Activated naive CD4-positive, alpha-beta T cell treated with anti-CD3 and anti-CD28 coated beads, Interleukin-2, amount 50 U/mL, for 24 hours (primary cell): ENCODE data around the gene CBX1.
"Not testable (repeated sequence)": the region's sequence is repeated elsewhere in the genome, so short reads cannot be mapped to it uniquely, and the experiment has no call there.

Experiments
- H3K27ac Mint-ChIP-seq: one replicate; pipeline ENCODE4 v1.8.0; 2021; ENCODE audit warnings: mild to moderate bottlenecking, mixed read lengths
- H3K27me3 Mint-ChIP-seq: one replicate; pipeline ENCODE4 v1.8.0; 2021; ENCODE audit warnings: mixed read lengths
- H3K36me3 Mint-ChIP-seq: one replicate; pipeline ENCODE4 v1.8.0; 2021; ENCODE audit warnings: mixed read lengths
- H3K4me1 Mint-ChIP-seq: one replicate; pipeline ENCODE4 v1.8.0; 2021; ENCODE audit warnings: mixed read lengths
- H3K4me3 Mint-ChIP-seq: one replicate; pipeline ENCODE4 v1.8.0; 2021; ENCODE audit warnings: mild to moderate bottlenecking, mixed read lengths
- H3K9me3 Mint-ChIP-seq: one replicate; pipeline ENCODE4 v1.8.0; 2021; ENCODE audit warnings: mixed read lengths

CBX1 gene

GRCh38 chr17:48102798-48103715 lies 1.8 kb upstream of the CBX1 start:
- Mint-ChIP-seq H3K27me3 (no peaks in the 10 kb centered on the region), H3K4me1 (peaks cover 48% of the 10 kb centered on the region), H3K36me3 (no peaks in the 10 kb centered on the region), H3K4me3 (peak overlapping the region; percentile 36), H3K9me3 (no peaks in the 10 kb centered on the region), H3K27ac (peak overlapping the region; percentile 12)

- peak overlapping the region; percentile 76 for H3K4me3 Mint-ChIP-seq
- H3K27ac Mint-ChIP-seq: peak overlapping the region; percentile 70
- H3K4me1 Mint-ChIP-seq: peaks cover 43% of the 10 kb centered on the region
- H3K9me3 Mint-ChIP-seq: no peaks in the 10 kb centered on the region
- H3K36me3 Mint-ChIP-seq: no peaks in the 10 kb centered on the region
- no peaks in the 10 kb centered on the region for H3K27me3 Mint-ChIP-seq
These were observed 919 bp upstream of the CBX1 start for GRCh38 chr17:48102043-48102750.

GRCh38 chr17:48100591-48101011 lies 677 bp downstream of the CBX1 start:
- Mint-ChIP-seq H3K9me3 (no peaks in the 10 kb centered on the region), H3K36me3 (no peaks in the 10 kb centered on the region), H3K27me3 (no peaks in the 10 kb centered on the region), H3K27ac (peak overlapping the region; percentile 79), H3K4me3 (peak overlapping the region; percentile 94), H3K4me1 (peaks cover 37% of the 10 kb centered on the region)

- Mint-ChIP-seq H3K4me3 (peak overlapping the region; percentile 94), H3K27me3 (no peaks in the 10 kb centered on the region), H3K4me1 (peaks cover 37% of the 10 kb centered on the region), H3K9me3 (no peaks in the 10 kb centered on the region), H3K27ac (no peak overlapping the region), H3K36me3 (no peaks in the 10 kb centered on the region)
These were observed 1.1 kb downstream of the CBX1 start for GRCh38 chr17:48100160-48100559.

GRCh38 chr17:48095611-48096010 lies 5.7 kb downstream of the CBX1 start:
- Mint-ChIP-seq H3K4me1 (peaks cover 7% of the 10 kb centered on the region), H3K4me3 (no peak overlapping the region), H3K36me3 (peaks cover 2% of the 10 kb centered on the region), H3K27me3 (no peaks in the 10 kb centered on the region), H3K9me3 (no peaks in the 10 kb centered on the region), H3K27ac (no peak overlapping the region)

GRCh38 chr17:48093341-48094045 lies 7.8 kb downstream of the CBX1 start:
- Mint-ChIP-seq H3K27ac (no peak overlapping the region), H3K9me3 (no peaks in the 10 kb centered on the region), H3K4me1 (no peaks in the 10 kb centered on the region), H3K4me3 (no peak overlapping the region), H3K36me3 (peaks cover 2% of the 10 kb centered on the region), H3K27me3 (no peaks in the 10 kb centered on the region)

- H3K9me3 Mint-ChIP-seq: no peaks in the 10 kb centered on the region
- no peaks in the 10 kb centered on the region for H3K27me3 Mint-ChIP-seq
- H3K4me1 Mint-ChIP-seq: peaks cover 11% of the 10 kb centered on the region
- no peak overlapping the region for H3K4me3 Mint-ChIP-seq
- H3K27ac Mint-ChIP-seq: no peak overlapping the region
- no peaks in the 10 kb centered on the region for H3K36me3 Mint-ChIP-seq
These were observed 16.3 kb downstream of the CBX1 start for GRCh38 chr17:48084932-48085331.

- Mint-ChIP-seq H3K36me3 (no peaks in the 10 kb centered on the region), H3K4me3 (no peak overlapping the region), H3K27me3 (no peaks in the 10 kb centered on the region), H3K4me1 (peaks cover 11% of the 10 kb centered on the region), H3K27ac (no peak overlapping the region), H3K9me3 (no peaks in the 10 kb centered on the region)
These were observed 19.4 kb downstream of the CBX1 start for GRCh38 chr17:48081858-48082257.

- not testable (repeated sequence) for H3K27me3 Mint-ChIP-seq, H3K4me1 Mint-ChIP-seq, H3K36me3 Mint-ChIP-seq, H3K9me3 Mint-ChIP-seq, H3K4me3 Mint-ChIP-seq, H3K27ac Mint-ChIP-seq
These were observed 24.1 kb downstream of the CBX1 start for GRCh38 chr17:48077152-48077551.

GRCh38 chr17:48074322-48075081 lies 26.8 kb downstream of the CBX1 start:
- Mint-ChIP-seq H3K4me1 (no peaks in the 10 kb centered on the region), H3K4me3 (no peak overlapping the region), H3K27ac (no peak overlapping the region), H3K36me3 (peaks cover 2% of the 10 kb centered on the region), H3K27me3 (no peaks in the 10 kb centered on the region), H3K9me3 (no peaks in the 10 kb centered on the region)

- not testable (repeated sequence) for H3K9me3 Mint-ChIP-seq, H3K27me3 Mint-ChIP-seq, H3K4me3 Mint-ChIP-seq, H3K27ac Mint-ChIP-seq, H3K36me3 Mint-ChIP-seq, H3K4me1 Mint-ChIP-seq
These were observed 27.6 kb downstream of the CBX1 start for GRCh38 chr17:48073566-48074094.

- not testable (repeated sequence) for H3K27me3 Mint-ChIP-seq, H3K9me3 Mint-ChIP-seq, H3K36me3 Mint-ChIP-seq, H3K27ac Mint-ChIP-seq, H3K4me1 Mint-ChIP-seq, H3K4me3 Mint-ChIP-seq
These were observed 28.5 kb downstream of the CBX1 start for GRCh38 chr17:48072811-48073210.

- H3K27me3 Mint-ChIP-seq: no peaks in the 10 kb centered on the region
- no peaks in the 10 kb centered on the region for H3K9me3 Mint-ChIP-seq
- H3K4me1 Mint-ChIP-seq: no peaks in the 10 kb centered on the region
- peaks cover 2% of the 10 kb centered on the region for H3K36me3 Mint-ChIP-seq
- no peak overlapping the region for H3K27ac Mint-ChIP-seq
- no peak overlapping the region for H3K4me3 Mint-ChIP-seq
These were observed 29.6 kb downstream of the CBX1 start for GRCh38 chr17:48071654-48072053.

- no peaks in the 10 kb centered on the region for H3K9me3 Mint-ChIP-seq
- no peak overlapping the region for H3K27ac Mint-ChIP-seq
- H3K4me3 Mint-ChIP-seq: no peak overlapping the region
- H3K4me1 Mint-ChIP-seq: no peaks in the 10 kb centered on the region
- no peaks in the 10 kb centered on the region for H3K27me3 Mint-ChIP-seq
- peaks cover 2% of the 10 kb centered on the region for H3K36me3 Mint-ChIP-seq
These were observed 31.1 kb downstream of the CBX1 start for GRCh38 chr17:48070195-48070594.

GRCh38 chr17:48068491-48068961 lies 32.8 kb downstream of the CBX1 start:
- H3K4me3 Mint-ChIP-seq: no peak overlapping the region
- H3K4me1 Mint-ChIP-seq: no peaks in the 10 kb centered on the region
- no peaks in the 10 kb centered on the region for H3K27me3 Mint-ChIP-seq
- no peaks in the 10 kb centered on the region for H3K9me3 Mint-ChIP-seq
- peaks cover 2% of the 10 kb centered on the region for H3K36me3 Mint-ChIP-seq
- H3K27ac Mint-ChIP-seq: no peak overlapping the region
